ENCODE results near the gene VPS25.

GRCh38 chr17:42814633-42815399 is 41.6 kb downstream of the VPS25 start:
- TF ChIP-seq ZNF274 (IDR thresholded peaks at IDR 0.05; ENCODE audit: low read depth, low read length) (no peak), SUZ12 (IDR thresholded peaks at IDR 0.05; ENCODE audit: extremely low read depth, insufficient read depth, insufficient read length) (no peak)

All from NT2/D1 (cell line).